ENCODE measurements around the gene HMGCLL1.

- TF ChIP-seq EZH2 (IDR thresholded peaks at IDR 0.05) = no peak
- TF ChIP-seq POLR2AphosphoS5 (IDR thresholded peaks at IDR 0.05; ENCODE audit: borderline replicate concordance, low read depth, low read length) = no peak
- no peak for TF ChIP-seq FOXP2 (optimal IDR thresholded peaks at IDR 0.05; ENCODE audit: control extremely low read depth, extremely low read length, insufficient read depth)
Measured at GRCh38 chr6:55497694-55498093, 81.3 kb downstream of the HMGCLL1 start.

All from SK-N-MC (cell line).